HG03097 (cell line): ENCODE results near the gene INTS1.
A peak's percentile ranks its signal among the peaks of the same experiment; 100 is the strongest.

ENCODE experiments used
- ATAC-seq: cut with Tn5 transposase; IDR thresholded peaks from one replicate; pipeline ENCODE4 v1.9.1; 2021; ENCODE audit not compliant: unreplicated experiment, low FRiP score

The INTS1 gene

GRCh38 chr7:1470901-1471300 is 33.3 kb downstream of the INTS1 start:
- no peak for ATAC-seq

GRCh38 chr7:1468643-1469298 is 35.4 kb downstream of the INTS1 start:
- ATAC-seq, result no peak

GRCh38 chr7:1468203-1468602 is 36.0 kb downstream of the INTS1 start:
- no peak for ATAC-seq

- no peak for ATAC-seq
These were observed 37.5 kb downstream of the INTS1 start for GRCh38 chr7:1466524-1467271.

GRCh38 chr7:1464694-1465093 is 39.5 kb downstream of the INTS1 start:
- ATAC-seq, result no peak

- no peak for ATAC-seq
These were observed 40.4 kb downstream of the INTS1 start for GRCh38 chr7:1463676-1464223.

- ATAC-seq, result no peak
These were observed 42.4 kb downstream of the INTS1 start for GRCh38 chr7:1461646-1462375.

GRCh38 chr7:1460821-1461645 is 43.2 kb downstream of the INTS1 start:
- ATAC-seq, result no peak

- ATAC-seq, result no peak
These were observed 44.0 kb downstream of the INTS1 start for GRCh38 chr7:1459920-1460820.

- peak; percentile 90 for ATAC-seq
These were observed 44.7 kb downstream of the INTS1 start for GRCh38 chr7:1459512-1459892.

GRCh38 chr7:1458683-1459511 is 45.3 kb downstream of the INTS1 start, which contains the start of gene MICALL2:
TSS of gene MICALL2 (minus strand) at chr7:1459470. CDS start at chr7:1459326, 144 bp downstream.
- ATAC-seq, result peak; percentile 14

GRCh38 chr7:1457949-1458682 is 46.1 kb downstream of the INTS1 start:
- ATAC-seq, result no peak

GRCh38 chr7:1457059-1457948 is 46.9 kb downstream of the INTS1 start:
- no peak for ATAC-seq

GRCh38 chr7:1455955-1456354 is 48.2 kb downstream of the INTS1 start:
- no peak for ATAC-seq

GRCh38 chr7:1455241-1455939 is 48.8 kb downstream of the INTS1 start:
- ATAC-seq, result no peak

GRCh38 chr7:1454542-1454941 is 49.6 kb downstream of the INTS1 start:
- no peak for ATAC-seq
